GM12872 (cell line): Measurements from ENCODE around the gene MBTD1.

Experiments used
- CTCF ChIP-seq: IDR thresholded peaks from 3 replicates; pipeline ENCODE4 v1.5.1; 2011; ENCODE audit warnings: low read depth, mild to moderate bottlenecking, low read length, moderate library complexity; ENCODE audit not compliant: insufficient read depth

MBTD1 gene

DNA sequence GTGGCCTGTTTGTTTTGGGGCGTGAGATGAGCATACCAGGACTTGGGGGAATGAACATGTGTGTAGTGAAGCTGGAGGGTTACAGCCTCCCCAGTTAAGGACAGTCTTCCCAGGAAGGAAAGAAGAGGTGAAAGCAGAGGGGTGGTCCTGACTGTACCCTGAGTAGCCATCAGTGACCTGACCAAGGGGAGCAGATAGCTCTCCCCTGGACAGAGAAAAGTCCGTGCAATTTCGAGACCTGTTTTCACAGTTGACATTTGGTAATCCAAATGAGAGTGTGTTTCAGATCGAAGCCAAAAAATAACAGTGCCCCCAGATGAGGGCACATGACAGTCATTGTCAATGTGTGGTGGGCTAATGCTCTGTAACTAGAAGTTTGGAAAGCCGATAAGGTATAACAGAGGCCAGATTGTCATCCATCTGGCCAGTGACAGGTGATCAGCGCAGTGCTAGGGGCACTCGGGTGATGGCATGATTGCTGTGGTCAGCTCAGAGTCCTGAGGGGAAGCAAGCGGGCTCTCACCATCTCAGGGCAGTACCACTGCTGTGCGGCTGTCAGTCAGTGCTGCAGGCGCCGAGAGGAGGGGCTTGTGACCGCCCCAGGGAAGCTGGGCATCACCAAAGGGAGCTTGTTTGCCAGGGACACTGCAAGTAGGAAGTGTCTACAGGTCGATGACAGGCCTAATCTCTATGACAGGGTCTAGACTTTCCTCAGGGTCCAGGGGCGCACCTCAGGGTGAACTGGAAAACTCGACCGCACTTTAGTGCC is 94.8 kb downstream of the MBTD1 start:
- no peak for TF ChIP-seq CTCF

DNA sequence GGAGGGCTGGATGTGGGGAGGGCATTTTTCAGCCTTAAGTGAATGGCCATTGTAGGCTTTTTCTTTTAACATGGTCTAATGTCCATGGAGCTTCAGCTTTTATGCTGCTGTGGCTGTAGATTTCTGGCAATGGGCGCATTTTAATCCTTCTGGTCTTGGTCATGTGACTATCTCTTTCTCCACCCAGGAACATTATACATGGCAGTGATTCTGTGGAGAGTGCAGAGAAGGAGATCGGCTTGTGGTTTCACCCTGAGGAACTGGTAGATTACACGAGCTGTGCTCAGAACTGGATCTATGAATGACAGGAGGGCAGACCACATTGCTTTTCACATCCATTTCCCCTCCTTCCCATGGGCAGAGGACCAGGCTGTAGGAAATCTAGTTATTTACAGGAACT is 98.3 kb downstream of the MBTD1 start:
- TF ChIP-seq CTCF = no peak

DNA sequence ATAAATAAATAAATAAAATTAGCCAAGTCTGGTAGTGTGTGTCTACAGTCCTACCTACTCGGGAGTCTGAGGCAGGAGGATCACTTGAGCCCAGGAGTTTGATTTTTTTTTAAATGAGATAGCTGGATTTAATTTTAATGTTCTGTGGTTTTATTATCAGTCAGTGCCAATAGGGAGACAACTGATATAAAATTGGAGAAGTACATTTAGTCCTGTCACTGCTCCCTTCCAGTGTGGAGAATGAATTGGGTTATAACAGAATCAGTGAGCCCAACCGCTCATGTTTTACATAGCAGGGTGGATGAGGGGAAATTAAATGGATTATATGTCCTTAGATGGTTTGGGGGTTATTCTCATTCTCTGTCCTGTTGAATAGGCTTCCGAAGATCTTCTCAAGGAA is 100.2 kb downstream of the MBTD1 start:
- TF ChIP-seq CTCF = no peak

DNA sequence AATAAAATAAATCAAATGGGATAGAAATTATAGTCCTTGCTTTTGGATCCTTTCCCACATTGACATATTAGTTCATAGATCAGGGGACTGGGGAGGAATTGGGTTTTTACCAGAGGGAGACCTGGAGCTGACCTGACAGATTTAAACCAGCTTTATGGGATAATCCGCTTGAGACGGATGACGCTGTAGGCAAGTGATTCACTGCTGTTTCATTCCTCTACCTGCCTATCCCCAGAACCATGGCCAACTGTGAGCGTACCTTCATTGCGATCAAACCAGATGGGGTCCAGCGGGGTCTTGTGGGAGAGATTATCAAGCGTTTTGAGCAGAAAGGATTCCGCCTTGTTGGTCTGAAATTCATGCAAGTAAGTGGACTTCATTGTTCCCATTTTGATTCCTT is 104.4 kb downstream of the MBTD1 start:
- no peak for TF ChIP-seq CTCF

DNA sequence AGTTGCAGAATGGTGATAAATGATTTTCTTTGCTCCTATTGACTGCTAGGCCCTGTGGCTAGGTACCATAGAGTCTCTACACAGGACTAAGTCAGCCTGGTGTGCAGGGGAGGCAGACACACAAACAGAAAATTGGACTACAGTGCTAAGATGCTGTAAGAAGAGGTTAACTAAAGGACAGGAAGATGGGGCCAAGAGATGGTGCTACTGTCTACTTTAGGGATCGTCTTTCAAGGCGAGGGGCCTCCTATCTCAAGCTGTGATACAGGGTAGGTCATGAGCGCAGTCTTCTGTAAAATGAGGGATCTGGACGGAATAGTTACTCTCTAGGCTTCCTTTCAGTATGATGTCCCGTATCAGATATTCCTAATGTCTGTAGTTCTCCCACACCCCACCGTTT is 105.7 kb downstream of the MBTD1 start:
- no peak for TF ChIP-seq CTCF

DNA sequence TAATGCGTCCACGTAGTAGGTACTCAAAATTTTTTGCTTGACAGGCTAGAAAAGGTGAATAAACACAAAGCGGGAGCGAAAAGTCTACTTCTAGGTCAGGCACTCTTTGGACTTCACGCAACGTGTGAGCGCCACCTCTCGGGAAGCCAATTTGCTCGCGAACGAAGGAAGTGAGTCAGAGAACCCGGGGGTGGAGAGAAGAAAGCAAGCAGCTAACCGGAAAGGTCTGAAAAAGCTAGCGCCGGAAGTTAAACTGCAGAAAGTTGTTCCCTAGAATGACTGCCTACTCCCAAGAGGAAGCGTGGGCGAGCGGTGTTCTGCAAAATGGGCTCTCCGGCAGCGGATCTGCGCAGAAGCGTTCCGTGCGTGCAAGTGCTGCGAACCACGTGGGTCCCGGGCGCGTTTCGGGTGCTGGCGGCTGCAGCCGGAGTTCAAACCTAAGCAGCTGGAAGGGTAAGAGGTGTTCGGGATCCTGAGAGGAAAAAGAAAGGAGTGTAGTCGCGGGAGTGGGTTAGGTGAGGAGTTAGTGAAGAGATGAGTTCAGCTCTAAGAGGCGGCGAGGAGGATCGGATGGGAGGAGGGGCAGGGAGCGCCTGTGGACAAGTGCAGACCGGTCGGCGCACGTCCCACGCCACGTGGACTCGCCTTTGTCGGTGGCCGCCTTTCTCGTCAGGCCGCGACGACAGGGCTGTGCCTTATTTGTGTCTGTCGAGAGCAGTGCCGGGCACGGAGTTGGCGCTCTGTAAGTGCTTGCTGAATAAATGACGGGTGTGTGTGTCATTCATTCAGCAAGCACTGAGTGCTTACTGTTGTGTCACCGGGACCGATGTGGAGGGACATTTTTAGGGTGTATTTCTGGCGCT is 106.4 kb downstream of the MBTD1 start, which contains the start of gene NME1:
TSS of gene NME1 (plus strand) at position 350 of the 863 bp plus-strand sequence. CDS start 2,096 bp downstream, outside the sequence.
- peak; percentile 87 for TF ChIP-seq CTCF

DNA sequence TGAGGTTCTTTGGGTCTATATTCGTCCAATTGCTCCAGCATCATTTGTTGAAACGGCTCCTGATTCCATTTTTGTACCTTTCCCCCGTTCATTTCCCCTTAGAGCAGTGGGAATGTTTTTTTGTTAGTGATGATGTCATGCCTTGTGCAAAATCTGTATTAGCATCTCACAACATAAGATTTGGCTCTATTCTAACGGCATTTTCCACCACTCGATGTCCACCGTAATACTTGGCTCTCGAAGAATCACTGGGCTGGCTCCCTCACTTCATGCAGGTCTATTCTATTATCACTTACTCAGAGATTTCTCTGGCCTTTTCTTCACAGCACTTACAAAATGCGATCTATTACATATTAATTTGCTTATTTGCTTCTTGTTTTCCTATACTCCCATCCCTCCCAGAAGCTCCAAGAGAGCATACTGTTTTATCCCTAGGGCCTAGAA is 107.1 kb downstream of the MBTD1 start:
- no peak for TF ChIP-seq CTCF
